Hepatocyte (in vitro differentiated cells): ENCODE results near the gene TCFL5. TPM values are rescaled to one million over a fixed set of nuclear protein-coding genes. Genes with fewer than 3 reads are reported as not detected.

Experiments used
- DNase-seq: peaks from one replicate; pipeline ENCODE4 v3.0.0-alpha.2; 2016; ENCODE audit warnings: low spot score
- H2AFZ ChIP-seq: fragments of 200-600 bp; sonication (generic); 2 replicates; pipeline ENCODE4 v1.6.0; 2016; ENCODE audit warnings: antibody characterized with exemption, mild to moderate bottlenecking
- H3K27ac ChIP-seq: fragments of 200-600 bp; sonication (generic); 2 replicates; pipeline ENCODE4 v1.5.1; 2016; ENCODE audit warnings: mild to moderate bottlenecking
- H3K27me3 ChIP-seq: fragments of 200-600 bp; sonication (generic); 2 replicates; pipeline ENCODE4 v1.6.1; 2016
- H3K36me3 ChIP-seq: fragments of 200-600 bp; sonication (generic); replicated peaks from 2 replicates; pipeline ENCODE4 v1.5.1; 2016; ENCODE audit warnings: low read depth; ENCODE audit not compliant: insufficient read depth
- H3K4me1 ChIP-seq: fragments of 200-600 bp; sonication (generic); 2 replicates; pipeline ENCODE4 v1.5.1; 2016; ENCODE audit warnings: mild to moderate bottlenecking, moderate library complexity; ENCODE audit not compliant: insufficient read depth
- H3K4me2 ChIP-seq: fragments of 200-600 bp; sonication (generic); 2 replicates; pipeline ENCODE4 v1.6.0; 2016
- H3K4me3 ChIP-seq: fragments of 200-600 bp; sonication (generic); 2 replicates; pipeline ENCODE4 v1.5.1; 2016; ENCODE audit warnings: mild to moderate bottlenecking
- H3K79me2 ChIP-seq: fragments of 200-600 bp; sonication (generic); 2 replicates; pipeline ENCODE4 v1.6.0; 2017; ENCODE audit warnings: mild to moderate bottlenecking
- H3K9me2 ChIP-seq: fragments of 200-600 bp; sonication (generic); replicated peaks from 2 replicates; pipeline ENCODE4 v1.6.0; 2017; ENCODE audit warnings: mild to moderate bottlenecking; ENCODE audit not compliant: insufficient read depth
- H3K9me3 ChIP-seq: fragments of 200-600 bp; sonication (generic); 2 replicates; pipeline ENCODE4 v1.5.1; 2016; ENCODE audit warnings: low read depth, mild to moderate bottlenecking
- H4K20me1 ChIP-seq: fragments of 200-600 bp; sonication (generic); 2 replicates; pipeline ENCODE4 v1.6.0; 2016; ENCODE audit warnings: mild to moderate bottlenecking; ENCODE audit not compliant: insufficient read depth, poor library complexity, severe bottlenecking
- EZH2 ChIP-seq: fragments of 200-600 bp; sonication (generic); IDR thresholded peaks from 2 replicates; pipeline ENCODE4 v1.6.1; 2016; ENCODE audit warnings: antibody characterized with exemption, mild to moderate bottlenecking, borderline replicate concordance
- EZH2phosphoT487 ChIP-seq: fragments of 200-600 bp; sonication (generic); IDR thresholded peaks from one replicate; pipeline ENCODE4 v1.6.1; 2018; ENCODE audit warnings: antibody characterized with exemption, mild to moderate bottlenecking, low read depth, moderate library complexity; ENCODE audit not compliant: unreplicated experiment, severe bottlenecking
- WGBS: methylation state at CpG from one replicate; pipeline ENCODE4 v1.1.6; 2016; ENCODE audit warnings: low lambda C conversion rate; ENCODE audit errors: missing lambda C conversion rate; 5-methylcytosine and 5-hydroxymethylcytosine counted together
- polyA plus RNA-seq: library from polyadenylated mRNA; unstranded; fragments of >200 nt; fragmentation: Nextera tagmentation; extraction: Ambion mirVana; gene quantifications from 2 replicates; pipeline ENCODE4 v1.2.1, GENCODE V29; 2016
- total RNA-seq: library from RNA; depleted of rRNA; stranded (reverse); fragments of >200 nt; gene quantifications from 2 replicates; pipeline ENCODE4 v1.2.3, GENCODE V29; 2014
- TF ChIP-seq, protein P1 (sequence below): fragments of 200-600 bp; sonication (generic); IDR thresholded peaks from 2 replicates; pipeline ENCODE4 v1.5.1; 2016; ENCODE audit warnings: antibody characterized with exemption, mild to moderate bottlenecking; ENCODE audit not compliant: poor library complexity

The TCFL5 gene
- total and polyA plus RNA-seq, 2 experiments from 2014 or later: 8.5 to 9.5 TPM

DNA sequence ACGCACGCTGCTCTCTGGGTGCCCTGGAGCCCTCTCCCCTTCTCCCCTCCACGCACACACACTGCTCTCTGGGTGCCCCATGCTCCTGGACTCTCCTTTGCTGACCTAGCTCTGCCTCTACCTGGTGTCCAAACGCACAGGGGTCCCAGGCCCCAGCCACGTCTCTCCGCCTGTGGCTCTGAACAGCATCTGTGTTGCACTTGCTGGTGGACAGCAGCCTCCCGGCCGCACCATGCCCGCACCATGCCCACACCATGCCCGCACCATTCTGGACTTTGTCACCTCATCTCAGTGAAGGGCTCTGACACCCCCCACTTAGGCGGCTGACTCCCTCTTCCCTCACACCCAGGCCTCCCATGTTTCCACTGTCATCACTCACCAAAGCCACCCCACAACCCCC lies 21.8 kb downstream of the TCFL5 start:
- Histone ChIP-seq H3K4me2 (no peak overlapping the region), H3K4me1 (peaks cover 6% of the 10 kb centered on the region), H4K20me1 (no peaks in the 10 kb centered on the region), H3K9me3 (no peaks in the 10 kb centered on the region), H3K79me2 (no peaks in the 10 kb centered on the region), H3K4me3 (no peak overlapping the region), H3K9me2 (no peaks in the 10 kb centered on the region), H3K36me3 (no peaks in the 10 kb centered on the region), H3K27ac (no peak overlapping the region), H3K27me3 (no peaks in the 10 kb centered on the region), H2AFZ (no peak overlapping the region)
- no peak for DNase-seq
- no peak for TF ChIP-seq EZH2phosphoT487
- TF ChIP-seq, protein P1, sequence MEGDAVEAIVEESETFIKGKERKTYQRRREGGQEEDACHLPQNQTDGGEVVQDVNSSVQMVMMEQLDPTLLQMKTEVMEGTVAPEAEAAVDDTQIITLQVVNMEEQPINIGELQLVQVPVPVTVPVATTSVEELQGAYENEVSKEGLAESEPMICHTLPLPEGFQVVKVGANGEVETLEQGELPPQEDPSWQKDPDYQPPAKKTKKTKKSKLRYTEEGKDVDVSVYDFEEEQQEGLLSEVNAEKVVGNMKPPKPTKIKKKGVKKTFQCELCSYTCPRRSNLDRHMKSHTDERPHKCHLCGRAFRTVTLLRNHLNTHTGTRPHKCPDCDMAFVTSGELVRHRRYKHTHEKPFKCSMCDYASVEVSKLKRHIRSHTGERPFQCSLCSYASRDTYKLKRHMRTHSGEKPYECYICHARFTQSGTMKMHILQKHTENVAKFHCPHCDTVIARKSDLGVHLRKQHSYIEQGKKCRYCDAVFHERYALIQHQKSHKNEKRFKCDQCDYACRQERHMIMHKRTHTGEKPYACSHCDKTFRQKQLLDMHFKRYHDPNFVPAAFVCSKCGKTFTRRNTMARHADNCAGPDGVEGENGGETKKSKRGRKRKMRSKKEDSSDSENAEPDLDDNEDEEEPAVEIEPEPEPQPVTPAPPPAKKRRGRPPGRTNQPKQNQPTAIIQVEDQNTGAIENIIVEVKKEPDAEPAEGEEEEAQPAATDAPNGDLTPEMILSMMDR: no peak
- no peak for TF ChIP-seq EZH2
- WGBS: 97% methylated on average over 7 of the region's 11 CpGs

DNA sequence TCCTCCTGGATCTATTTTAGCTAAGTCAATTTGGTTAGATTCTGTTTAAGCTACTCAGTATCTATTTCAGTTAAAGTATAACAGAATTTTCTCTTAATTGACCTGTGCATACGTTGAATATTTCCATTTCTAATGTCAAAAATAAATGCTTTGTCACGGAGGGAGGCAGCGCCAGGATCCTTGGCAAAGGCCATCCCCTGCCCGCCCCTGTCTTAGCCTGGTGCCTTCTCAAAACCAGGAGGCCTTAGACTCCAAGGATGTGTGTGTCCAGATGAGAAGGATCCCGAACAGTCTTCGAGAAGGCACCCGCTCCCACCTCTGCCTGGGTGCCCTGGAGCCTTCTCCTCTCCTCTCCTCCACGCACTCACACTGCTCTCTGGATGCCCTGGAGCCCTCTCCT lies 22.4 kb downstream of the TCFL5 start:
- Histone ChIP-seq H4K20me1 (no peaks in the 10 kb centered on the region), H3K4me2 (no peak overlapping the region), H3K79me2 (no peaks in the 10 kb centered on the region), H3K9me3 (no peaks in the 10 kb centered on the region), H3K4me3 (no peak overlapping the region), H3K36me3 (no peaks in the 10 kb centered on the region), H3K9me2 (no peaks in the 10 kb centered on the region), H3K4me1 (peaks cover 6% of the 10 kb centered on the region), H2AFZ (no peak overlapping the region), H3K27ac (no peak overlapping the region), H3K27me3 (no peaks in the 10 kb centered on the region)
- no peak for DNase-seq
- TF ChIP-seq EZH2 (no peak), EZH2phosphoT487 (no peak)
- TF ChIP-seq, protein P1: no peak
- 90% methylated on average over 6 of the region's 8 CpGs for WGBS

DNA sequence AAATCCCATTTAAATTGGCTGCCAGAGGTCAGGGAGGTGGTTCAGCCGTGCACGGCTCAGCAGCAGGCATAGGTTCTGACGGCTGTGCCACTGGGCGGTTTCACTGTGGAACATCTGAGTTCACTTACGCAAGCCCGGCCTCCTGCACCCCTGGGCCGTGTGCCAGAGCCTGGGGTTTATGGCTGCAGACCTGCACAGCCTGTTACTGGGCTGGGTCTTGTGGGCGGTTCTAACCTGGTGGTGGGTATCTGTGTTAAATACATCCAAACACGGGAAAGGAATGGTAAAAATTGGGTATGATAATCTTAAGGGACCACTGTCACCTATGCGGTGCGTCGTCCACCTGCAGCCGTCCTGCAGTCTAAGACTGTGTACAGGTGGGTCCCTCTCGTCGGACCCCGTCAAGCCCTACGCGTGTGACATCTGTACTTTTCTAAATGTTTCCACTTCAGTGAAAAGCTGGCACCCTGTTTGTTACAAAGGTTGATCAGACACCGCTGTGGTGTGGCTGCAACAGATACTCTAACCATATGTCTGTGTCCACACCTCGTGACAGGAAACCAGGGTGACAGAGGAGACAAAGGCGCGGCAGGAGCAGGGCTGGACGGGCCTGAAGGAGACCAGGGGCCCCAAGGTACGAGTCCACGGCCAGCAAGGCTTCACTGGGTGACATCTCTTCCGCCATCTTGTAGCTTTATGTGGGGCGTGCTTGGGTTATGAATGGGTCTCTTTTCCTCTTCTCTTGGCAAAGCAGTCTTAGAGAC lies 23.3 kb downstream of the TCFL5 start:
- Histone ChIP-seq H3K4me2 (no peak overlapping the region), H3K27me3 (no peaks in the 10 kb centered on the region), H3K36me3 (no peaks in the 10 kb centered on the region), H3K4me1 (peaks cover 6% of the 10 kb centered on the region), H3K79me2 (no peaks in the 10 kb centered on the region), H3K9me3 (no peaks in the 10 kb centered on the region), H4K20me1 (no peaks in the 10 kb centered on the region), H3K27ac (no peak overlapping the region), H2AFZ (no peak overlapping the region), H3K4me3 (no peak overlapping the region), H3K9me2 (no peaks in the 10 kb centered on the region)
- no peak for TF ChIP-seq EZH2phosphoT487
- no peak for TF ChIP-seq EZH2
- TF ChIP-seq, protein P1: no peak
- peak; percentile 58 for DNase-seq
- 86% methylated on average over 27 of the region's 27 CpGs for WGBS
